H9 (cell line): ENCODE results near the gene CFI. TPM values are rescaled to one million over a fixed set of nuclear protein-coding genes. Genes with fewer than 3 reads are reported as not detected.

Experiments
- DNase-seq: peaks from one replicate; pipeline ENCODE4 v3.0.0-alpha.2; 2017
- H2AFZ ChIP-seq: one replicate; pipeline ENCODE4 v1.6.1; 2013; ENCODE audit warnings: mild to moderate bottlenecking, low read length, control low read depth, moderate library complexity
- H2AK5ac ChIP-seq: 2 replicates; pipeline ENCODE4 v1.6.1; 2013; ENCODE audit warnings: low read length, control low read depth, mixed read lengths; ENCODE audit not compliant: insufficient read length
- H2BK120ac ChIP-seq: one replicate; pipeline ENCODE4 v1.6.1; 2013; ENCODE audit warnings: low read depth, mild to moderate bottlenecking, low read length, control low read depth, inconsistent platforms; ENCODE audit not compliant: poor library complexity, severe bottlenecking
- H2BK12ac ChIP-seq: 2 replicates; pipeline ENCODE4 v1.6.1; 2013; ENCODE audit warnings: low read length, control low read depth, mixed read lengths, low read depth; ENCODE audit not compliant: insufficient read length
- H2BK15ac ChIP-seq: 2 replicates; pipeline ENCODE4 v1.6.1; 2013; ENCODE audit warnings: low read depth, low read length, control low read depth
- H2BK20ac ChIP-seq: one replicate; pipeline ENCODE4 v1.6.1; 2013; ENCODE audit warnings: low read depth, mild to moderate bottlenecking, low read length, control low read depth, inconsistent platforms; ENCODE audit not compliant: poor library complexity, severe bottlenecking
- H2BK5ac ChIP-seq: 2 replicates; pipeline ENCODE4 v1.6.1; 2013; ENCODE audit warnings: low read length, control low read depth, mixed read lengths; ENCODE audit not compliant: insufficient read length
- H3K14ac ChIP-seq: 2 replicates; pipeline ENCODE4 v1.6.1; 2013; ENCODE audit warnings: low read length, control low read depth; ENCODE audit not compliant: insufficient read depth
- H3K18ac ChIP-seq: 2 replicates; pipeline ENCODE4 v1.6.1; 2013; ENCODE audit warnings: low read depth, mild to moderate bottlenecking, mixed read lengths, low read length, control low read depth; ENCODE audit not compliant: insufficient read length
- H3K23ac ChIP-seq: 2 replicates; pipeline ENCODE4 v1.6.1; 2013; ENCODE audit warnings: low read length, control low read depth, mixed read lengths, low read depth; ENCODE audit not compliant: insufficient read length
- H3K23me2 ChIP-seq: 2 replicates; pipeline ENCODE4 v1.6.1; 2013; ENCODE audit warnings: low read depth, mild to moderate bottlenecking, mixed read lengths, low read length, control low read depth; ENCODE audit not compliant: insufficient read length, poor library complexity, severe bottlenecking
- H3K27ac ChIP-seq: 2 replicates; pipeline ENCODE4 v1.5.1; 2013; ENCODE audit warnings: low read length, control low read depth, mixed read lengths, low read depth; ENCODE audit not compliant: insufficient read length
- H3K27me3 ChIP-seq: 2 replicates; pipeline ENCODE4 v1.6.1; 2013; ENCODE audit warnings: low read length, control low read depth, inconsistent platforms; ENCODE audit not compliant: insufficient read depth
- H3K4ac ChIP-seq: 2 replicates; pipeline ENCODE4 v1.6.1; 2013; ENCODE audit warnings: low read depth, mild to moderate bottlenecking, control low read depth, inconsistent platforms, low read length, moderate library complexity
- H3K4me1 ChIP-seq: 2 replicates; pipeline ENCODE4 v1.6.1; 2013; ENCODE audit warnings: low read length, control low read depth, inconsistent platforms; ENCODE audit not compliant: insufficient read depth
- H3K4me2 ChIP-seq: 2 replicates; pipeline ENCODE4 v1.6.1; 2013; ENCODE audit warnings: low read length, control low read depth, mixed read lengths; ENCODE audit not compliant: insufficient read length, insufficient read depth
- H3K56ac ChIP-seq: 2 replicates; pipeline ENCODE4 v1.6.1; 2013; ENCODE audit warnings: low read depth, mild to moderate bottlenecking, mixed read lengths, low read length, control low read depth; ENCODE audit not compliant: insufficient read length
- H3K79me1 ChIP-seq: 2 replicates; pipeline ENCODE4 v1.6.1; 2013; ENCODE audit warnings: low read depth, mild to moderate bottlenecking, moderate library complexity, low read length, control low read depth, inconsistent platforms; ENCODE audit not compliant: insufficient read depth, poor library complexity, severe bottlenecking
- H3K79me2 ChIP-seq: 2 replicates; pipeline ENCODE4 v1.6.1; 2013; ENCODE audit warnings: low read length, control low read depth, inconsistent platforms; ENCODE audit not compliant: insufficient read depth
- H3K9ac ChIP-seq: 2 replicates; pipeline ENCODE4 v1.6.1; 2013; ENCODE audit warnings: low read length, control low read depth, mixed read lengths; ENCODE audit not compliant: insufficient read length; ENCODE audit errors: extremely low read depth
- H3K9me3 ChIP-seq: one replicate; pipeline ENCODE4 v1.6.1; 2013; ENCODE audit warnings: low read depth, low read length, inconsistent platforms; ENCODE audit not compliant: control insufficient read depth
- H3T11ph ChIP-seq: one replicate; pipeline ENCODE4 v1.6.1; 2013; ENCODE audit warnings: mild to moderate bottlenecking, low read length, control low read depth, inconsistent platforms
- H4K20me1 ChIP-seq: one replicate; pipeline ENCODE4 v1.6.1; 2013; ENCODE audit not compliant: control insufficient read depth, insufficient read length, insufficient read depth
- H4K5ac ChIP-seq: 2 replicates; pipeline ENCODE4 v1.6.1; 2013; ENCODE audit warnings: low read depth, mild to moderate bottlenecking, mixed read lengths, low read length, control low read depth; ENCODE audit not compliant: insufficient read length
- H4K8ac ChIP-seq: replicated peaks from 2 replicates; pipeline ENCODE4 v1.6.1; 2013; ENCODE audit warnings: low read length, control low read depth, mixed read lengths, low read depth; ENCODE audit not compliant: insufficient read length
- H4K91ac ChIP-seq: 2 replicates; pipeline ENCODE4 v1.6.1; 2013; ENCODE audit warnings: low read depth, mild to moderate bottlenecking, moderate library complexity, mixed read lengths, low read length, control low read depth; ENCODE audit not compliant: insufficient read length
- H3K27ac Mint-ChIP-seq, 3 experiments: 2 replicates in 2 of 3; 3 replicates in 1 of 3; pipeline ENCODE4 v1.8.0; 2020 to 2021; ENCODE audit warnings: mixed read lengths in 3 of 3, mild to moderate bottlenecking in 1 of 3, moderate library complexity in 1 of 3
- H3K27me3 Mint-ChIP-seq: 2 replicates; pipeline ENCODE4 v1.8.0; 2021; ENCODE audit warnings: low read depth, mild to moderate bottlenecking, moderate library complexity, mixed read lengths
- H3K36me3 Mint-ChIP-seq, 3 experiments: 2 replicates in 2 of 3; 3 replicates in 1 of 3; pipeline ENCODE4 v1.8.0; 2020 to 2021; ENCODE audit warnings: low read depth in 3 of 3, mixed read lengths in 3 of 3; ENCODE audit not compliant: insufficient read depth in 1 of 3
- H3K4me1 Mint-ChIP-seq, 2 experiments: 2 replicates each; pipeline ENCODE4 v1.8.0; 2020; ENCODE audit warnings: mixed read lengths in 2 of 2
- H3K4me3 Mint-ChIP-seq, 2 experiments: 2 replicates in 1 of 2; 3 replicates in 1 of 2; pipeline ENCODE4 v1.8.0; 2020 to 2021; ENCODE audit warnings: mild to moderate bottlenecking in 2 of 2, mixed read lengths in 2 of 2, moderate library complexity in 1 of 2
- H3K9me3 Mint-ChIP-seq, 2 experiments: 2 replicates in 1 of 2; 3 replicates in 1 of 2; pipeline ENCODE4 v1.8.0; 2020; ENCODE audit warnings: mild to moderate bottlenecking in 2 of 2, mixed read lengths in 2 of 2, moderate library complexity in 1 of 2
- CTCF ChIP-seq: fragments of 200-600 bp; sonication (generic); conservative IDR thresholded peaks from 3 replicates; pipeline ENCODE4 v1.8.0; 2021; ENCODE audit warnings: antibody characterized with exemption, mild to moderate bottlenecking
- WGBS: extraction: QIAGEN DNeasy Blood & Tissue Kit; methylation state at CpG from one replicate; pipeline ENCODE4 v1.1.7; 2013; ENCODE audit warnings: missing lambda C conversion rate, low lambda C conversion rate, mixed read lengths; ENCODE audit not compliant: insufficient read length; ENCODE audit errors: extremely low coverage; 5-methylcytosine and 5-hydroxymethylcytosine counted together
- total RNA-seq: library from RNA; stranded (reverse); gene quantifications from 2 replicates; pipeline ENCODE4 v1.2.1, GENCODE V29; 2021

CFI gene
- total RNA-seq, 1 experiment from 2014 or later = not detected

DNA sequence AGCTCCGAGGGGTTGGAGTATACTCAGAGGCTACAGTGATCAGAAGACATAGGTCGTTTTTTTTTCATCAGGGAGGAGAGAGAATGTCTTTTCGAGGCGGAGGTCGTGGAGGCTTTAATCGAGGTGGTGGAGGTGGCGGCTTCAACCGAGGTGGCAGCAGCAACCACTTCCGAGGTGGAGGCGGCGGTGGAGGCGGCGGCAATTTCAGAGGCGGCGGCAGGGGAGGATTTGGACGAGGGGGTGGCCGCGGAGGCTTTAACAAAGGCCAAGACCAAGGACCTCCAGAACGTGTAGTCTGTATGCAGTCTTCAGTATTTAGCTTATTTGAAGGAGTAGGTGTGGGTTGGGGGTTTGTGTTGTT, 14.3 kb upstream of the CFI start:
- Histone ChIP-seq H4K20me1 (no peaks in the 10 kb centered on the region), H2BK20ac (no peak overlapping the region), H4K8ac (no peak overlapping the region), H3T11ph (no peak overlapping the region), H3K18ac (peak overlapping the region; percentile 87), H2BK15ac (no peak overlapping the region), H3K79me2 (peaks cover 18% of the 10 kb centered on the region; the same call in 1 of the 2 replicates), H3K23me2 (peaks cover 13% of the 10 kb centered on the region), H3K23ac (no peak overlapping the region), H3K27me3 (no peaks in the 10 kb centered on the region), H3K27ac (no peak overlapping the region), H4K5ac (no peak overlapping the region), H2AK5ac (no peak overlapping the region), H3K9me3 (no peaks in the 10 kb centered on the region), H2AFZ (no peak overlapping the region), H3K4me2 (peak overlapping the region; percentile 74), H3K79me1 (peaks cover 6% of the 10 kb centered on the region), H3K4me1 (no peaks in the 10 kb centered on the region), H4K91ac (no peak overlapping the region), H2BK12ac (no peak overlapping the region), H2BK120ac (peak overlapping the region; percentile 71), H2BK5ac (no peak overlapping the region), H3K56ac (no peak overlapping the region), H3K14ac (peak overlapping the region; percentile 79), H3K4ac (0 out of 2 replicates have a peak overlapping the region, but pooled peaks have one; percentile 52), H3K9ac (peak overlapping the region; percentile 82)
- H3K4me1 Mint-ChIP-seq = peaks cover 15 to 24% of the 10 kb centered on the region in 2 experiments
- no peak for DNase-seq
- H3K36me3 Mint-ChIP-seq = peaks cover 29 to 49% (median 39%) of the 10 kb centered on the region in 3 experiments
- no CpG with 5 or more reads among the region's 19 CpGs for WGBS
- no peak for TF ChIP-seq CTCF
- no peaks in the 10 kb centered on the region for H3K27me3 Mint-ChIP-seq
- H3K9me3 Mint-ChIP-seq = peaks cover 0 to 2% of the 10 kb centered on the region in 2 experiments; a peak in 2 of 5 replicates
- peak overlapping the region; percentile 98 to 99 (median 99) for H3K27ac Mint-ChIP-seq
- H3K4me3 Mint-ChIP-seq = peak overlapping the region; percentile 95 to 99
